ENCODE results near the gene CLCN4.

The CLCN4 gene

DNA sequence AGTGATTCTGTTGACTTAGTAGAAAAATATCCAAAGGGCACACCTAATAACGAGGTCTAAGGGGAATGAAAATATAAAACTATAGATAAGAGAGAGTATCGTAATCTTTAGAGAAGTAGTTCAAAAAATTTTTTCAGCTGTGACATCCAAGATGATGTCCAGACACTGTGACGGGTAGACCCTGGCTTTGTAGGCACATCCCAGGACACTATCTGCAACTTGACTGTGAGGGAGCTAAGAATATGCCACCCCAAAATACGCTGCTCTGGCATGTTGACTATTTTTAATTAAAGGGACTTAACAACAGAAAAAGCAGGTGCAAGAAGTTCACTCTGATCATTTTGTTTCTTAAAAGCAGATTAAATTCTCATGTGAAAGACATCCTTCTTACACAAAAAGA lies 89.5 kb downstream of the CLCN4 start:
- POLR2A ChIA-PET, result no interaction called here

DNA sequence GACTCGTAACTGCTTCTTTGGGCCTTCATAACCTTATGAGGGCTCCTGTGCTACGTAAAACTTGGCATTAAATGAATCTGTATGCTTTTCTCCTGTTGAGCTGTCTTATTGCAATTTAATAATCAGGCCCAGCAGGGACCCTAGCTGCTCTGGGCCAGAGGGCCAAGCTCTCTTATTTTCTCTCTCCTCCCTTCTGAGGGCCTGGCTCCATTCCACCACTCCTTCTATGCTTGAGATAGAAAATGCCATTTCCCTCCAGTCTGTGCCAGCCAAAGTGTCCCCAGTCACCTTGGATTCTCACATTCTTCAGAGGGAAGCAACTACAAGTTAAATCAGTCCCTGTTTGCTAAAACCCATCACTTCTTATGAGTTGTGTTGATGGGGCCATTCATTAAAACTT lies 90.1 kb downstream of the CLCN4 start:
- Histone ChIP-seq H3K4me1 (ENCODE audit: control insufficient read depth, insufficient read depth, low read length) (no peaks in the 10 kb centered on the region), H3K4me3 (ENCODE audit: low read depth, low read length) (no peak overlapping the region), H3K27ac (ENCODE audit: extremely low read depth, low read depth, low read length) (no peak overlapping the region), H3K36me3 (ENCODE audit: control insufficient read depth in 2 of 2, insufficient read depth in 1 of 2, low read length in 2 of 2) (no peaks in the 10 kb centered on the region), H3K9me3 (ENCODE audit: control insufficient read depth, insufficient read depth, low read depth, low read length) (no peaks in the 10 kb centered on the region)
- ChIA-PET POLR2A (no interaction called here), CTCF (no interaction called here)
- TF ChIP-seq ZBTB8A (tag by site-specific recombination; IDR thresholded peaks at IDR 0.05), result no peak
- TF ChIP-seq ZNF514 (tag by site-specific recombination; IDR thresholded peaks at IDR 0.05), result no peak
- no peak for TF ChIP-seq ZNF571 (tag by site-specific recombination; IDR thresholded peaks at IDR 0.05)
- TF ChIP-seq ZBTB17 (tag by site-specific recombination; IDR thresholded peaks at IDR 0.05), result no peak
- TF ChIP-seq REPIN1 (tag by site-specific recombination; IDR thresholded peaks at IDR 0.05; ENCODE audit: low read depth), result no peak
- TF ChIP-seq, protein P1, sequence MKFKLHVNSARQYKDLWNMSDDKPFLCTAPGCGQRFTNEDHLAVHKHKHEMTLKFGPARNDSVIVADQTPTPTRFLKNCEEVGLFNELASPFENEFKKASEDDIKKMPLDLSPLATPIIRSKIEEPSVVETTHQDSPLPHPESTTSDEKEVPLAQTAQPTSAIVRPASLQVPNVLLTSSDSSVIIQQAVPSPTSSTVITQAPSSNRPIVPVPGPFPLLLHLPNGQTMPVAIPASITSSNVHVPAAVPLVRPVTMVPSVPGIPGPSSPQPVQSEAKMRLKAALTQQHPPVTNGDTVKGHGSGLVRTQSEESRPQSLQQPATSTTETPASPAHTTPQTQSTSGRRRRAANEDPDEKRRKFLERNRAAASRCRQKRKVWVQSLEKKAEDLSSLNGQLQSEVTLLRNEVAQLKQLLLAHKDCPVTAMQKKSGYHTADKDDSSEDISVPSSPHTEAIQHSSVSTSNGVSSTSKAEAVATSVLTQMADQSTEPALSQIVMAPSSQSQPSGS (tag by site-specific recombination; IDR thresholded peaks at IDR 0.05; ENCODE audit: low read depth), result no peak
- TF ChIP-seq SETDB1 (IDR thresholded peaks at IDR 0.05; ENCODE audit: insufficient read length, low read length), result no peak
- TF ChIP-seq, protein P2, sequence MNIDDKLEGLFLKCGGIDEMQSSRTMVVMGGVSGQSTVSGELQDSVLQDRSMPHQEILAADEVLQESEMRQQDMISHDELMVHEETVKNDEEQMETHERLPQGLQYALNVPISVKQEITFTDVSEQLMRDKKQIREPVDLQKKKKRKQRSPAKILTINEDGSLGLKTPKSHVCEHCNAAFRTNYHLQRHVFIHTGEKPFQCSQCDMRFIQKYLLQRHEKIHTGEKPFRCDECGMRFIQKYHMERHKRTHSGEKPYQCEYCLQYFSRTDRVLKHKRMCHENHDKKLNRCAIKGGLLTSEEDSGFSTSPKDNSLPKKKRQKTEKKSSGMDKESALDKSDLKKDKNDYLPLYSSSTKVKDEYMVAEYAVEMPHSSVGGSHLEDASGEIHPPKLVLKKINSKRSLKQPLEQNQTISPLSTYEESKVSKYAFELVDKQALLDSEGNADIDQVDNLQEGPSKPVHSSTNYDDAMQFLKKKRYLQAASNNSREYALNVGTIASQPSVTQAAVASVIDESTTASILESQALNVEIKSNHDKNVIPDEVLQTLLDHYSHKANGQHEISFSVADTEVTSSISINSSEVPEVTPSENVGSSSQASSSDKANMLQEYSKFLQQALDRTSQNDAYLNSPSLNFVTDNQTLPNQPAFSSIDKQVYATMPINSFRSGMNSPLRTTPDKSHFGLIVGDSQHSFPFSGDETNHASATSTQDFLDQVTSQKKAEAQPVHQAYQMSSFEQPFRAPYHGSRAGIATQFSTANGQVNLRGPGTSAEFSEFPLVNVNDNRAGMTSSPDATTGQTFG (tag by site-specific recombination; IDR thresholded peaks at IDR 0.05; ENCODE audit: borderline replicate concordance), result no peak
- no peak for TF ChIP-seq RBAK (tag by site-specific recombination; IDR thresholded peaks at IDR 0.05)

More for the DNA sequence above, 89.5 kb downstream of the CLCN4 start:
- no peaks in the 10 kb centered on the region for H3K36me3 ChIP-seq (ENCODE audit: control insufficient read depth in 2 of 2, insufficient read depth in 1 of 2, low read length in 2 of 2)
- CTCF ChIA-PET, result interaction anchor here (1.1 kb wide), 1 partner anchor 56 kb away, joined by 5 read pairs; no protein-coding TSS in a partner anchor
- TF ChIP-seq ZNF571 (tag by site-specific recombination; IDR thresholded peaks at IDR 0.05) (no peak), ZNF624 (tag by site-specific recombination; IDR thresholded peaks at IDR 0.05) (no peak), GLIS2 (tag by site-specific recombination; IDR thresholded peaks at IDR 0.05) (no peak), ZNF791 (tag by site-specific recombination; IDR thresholded peaks at IDR 0.05) (no peak), ZNF121 (tag by site-specific recombination; IDR thresholded peaks at IDR 0.05) (no peak), ZIC2 (tag by site-specific recombination; IDR thresholded peaks at IDR 0.05) (no peak), ZEB2 (tag by site-specific recombination; IDR thresholded peaks at IDR 0.05) (no peak)
- TF ChIP-seq, protein P3, sequence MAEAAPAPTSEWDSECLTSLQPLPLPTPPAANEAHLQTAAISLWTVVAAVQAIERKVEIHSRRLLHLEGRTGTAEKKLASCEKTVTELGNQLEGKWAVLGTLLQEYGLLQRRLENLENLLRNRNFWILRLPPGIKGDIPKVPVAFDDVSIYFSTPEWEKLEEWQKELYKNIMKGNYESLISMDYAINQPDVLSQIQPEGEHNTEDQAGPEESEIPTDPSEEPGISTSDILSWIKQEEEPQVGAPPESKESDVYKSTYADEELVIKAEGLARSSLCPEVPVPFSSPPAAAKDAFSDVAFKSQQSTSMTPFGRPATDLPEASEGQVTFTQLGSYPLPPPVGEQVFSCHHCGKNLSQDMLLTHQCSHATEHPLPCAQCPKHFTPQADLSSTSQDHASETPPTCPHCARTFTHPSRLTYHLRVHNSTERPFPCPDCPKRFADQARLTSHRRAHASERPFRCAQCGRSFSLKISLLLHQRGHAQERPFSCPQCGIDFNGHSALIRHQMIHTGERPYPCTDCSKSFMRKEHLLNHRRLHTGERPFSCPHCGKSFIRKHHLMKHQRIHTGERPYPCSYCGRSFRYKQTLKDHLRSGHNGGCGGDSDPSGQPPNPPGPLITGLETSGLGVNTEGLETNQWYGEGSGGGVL (tag by site-specific recombination; IDR thresholded peaks at IDR 0.05), result no peak
- TF ChIP-seq, protein P4, sequence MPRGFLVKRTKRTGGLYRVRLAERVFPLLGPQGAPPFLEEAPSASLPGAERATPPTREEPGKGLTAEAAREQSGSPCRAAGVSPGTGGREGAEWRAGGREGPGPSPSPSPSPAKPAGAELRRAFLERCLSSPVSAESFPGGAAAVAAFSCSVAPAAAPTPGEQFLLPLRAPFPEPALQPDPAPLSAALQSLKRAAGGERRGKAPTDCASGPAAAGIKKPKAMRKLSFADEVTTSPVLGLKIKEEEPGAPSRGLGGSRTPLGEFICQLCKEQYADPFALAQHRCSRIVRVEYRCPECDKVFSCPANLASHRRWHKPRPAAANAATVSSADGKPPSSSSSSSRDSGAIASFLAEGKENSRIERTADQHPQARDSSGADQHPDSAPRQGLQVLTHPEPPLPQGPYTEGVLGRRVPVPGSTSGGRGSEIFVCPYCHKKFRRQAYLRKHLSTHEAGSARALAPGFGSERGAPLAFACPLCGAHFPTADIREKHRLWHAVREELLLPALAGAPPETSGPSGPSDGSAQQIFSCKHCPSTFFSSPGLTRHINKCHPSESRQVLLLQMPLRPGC (tag by site-specific recombination; IDR thresholded peaks at IDR 0.05), result no peak
- TF ChIP-seq, protein P5, sequence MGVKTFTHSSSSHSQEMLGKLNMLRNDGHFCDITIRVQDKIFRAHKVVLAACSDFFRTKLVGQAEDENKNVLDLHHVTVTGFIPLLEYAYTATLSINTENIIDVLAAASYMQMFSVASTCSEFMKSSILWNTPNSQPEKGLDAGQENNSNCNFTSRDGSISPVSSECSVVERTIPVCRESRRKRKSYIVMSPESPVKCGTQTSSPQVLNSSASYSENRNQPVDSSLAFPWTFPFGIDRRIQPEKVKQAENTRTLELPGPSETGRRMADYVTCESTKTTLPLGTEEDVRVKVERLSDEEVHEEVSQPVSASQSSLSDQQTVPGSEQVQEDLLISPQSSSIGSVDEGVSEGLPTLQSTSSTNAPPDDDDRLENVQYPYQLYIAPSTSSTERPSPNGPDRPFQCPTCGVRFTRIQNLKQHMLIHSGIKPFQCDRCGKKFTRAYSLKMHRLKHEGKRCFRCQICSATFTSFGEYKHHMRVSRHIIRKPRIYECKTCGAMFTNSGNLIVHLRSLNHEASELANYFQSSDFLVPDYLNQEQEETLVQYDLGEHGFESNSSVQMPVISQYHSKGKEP (tag by site-specific recombination; IDR thresholded peaks at IDR 0.05), result no peak
- no peak overlapping the region for H3K27ac ChIP-seq (ENCODE audit: extremely low read depth, low read depth, low read length)
- no peaks in the 10 kb centered on the region for H3K4me1 ChIP-seq (ENCODE audit: control insufficient read depth, insufficient read depth, low read length)
- no peaks in the 10 kb centered on the region for H3K9me3 ChIP-seq (ENCODE audit: control insufficient read depth, insufficient read depth, low read depth, low read length)
- H3K4me3 ChIP-seq (ENCODE audit: low read depth, low read length), result no peak overlapping the region

Data from HEK293 (cell line).